Myocyte (in vitro differentiated cells): ENCODE measurements around the gene FBXL14. TPM values are rescaled to one million over a fixed set of nuclear protein-coding genes. Genes with fewer than 3 reads are reported as not detected.

Source experiments
- DNase-seq: peaks from one replicate; pipeline ENCODE4 v3.0.0-alpha.2; 2012; ENCODE audit warnings: low read depth
- polyA plus RNA-seq: library from polyadenylated mRNA; unstranded; fragments of >200 nt; gene quantifications from one replicate; pipeline ENCODE4 v1.2.1, GENCODE V29; 2012; ENCODE audit warnings: missing spikeins
- total RNA-seq: library from RNA; depleted of rRNA; stranded (reverse); fragments of >200 nt; gene quantifications from 2 replicates; pipeline ENCODE4 v1.2.3, GENCODE V29; 2014

FBXL14 gene
- total RNA-seq = 8.1 and 11.0 TPM in 2 replicates
- polyA plus RNA-seq = 9.1 TPM

- peak; percentile 92 for DNase-seq
Observed at GRCh38 chr12:1594261-1595025, at the start of gene FBXL14. Gene FBXL14 (minus strand): TSS chr12:1594581. CDS start chr12:1594066, 515 bp downstream.

DNA sequence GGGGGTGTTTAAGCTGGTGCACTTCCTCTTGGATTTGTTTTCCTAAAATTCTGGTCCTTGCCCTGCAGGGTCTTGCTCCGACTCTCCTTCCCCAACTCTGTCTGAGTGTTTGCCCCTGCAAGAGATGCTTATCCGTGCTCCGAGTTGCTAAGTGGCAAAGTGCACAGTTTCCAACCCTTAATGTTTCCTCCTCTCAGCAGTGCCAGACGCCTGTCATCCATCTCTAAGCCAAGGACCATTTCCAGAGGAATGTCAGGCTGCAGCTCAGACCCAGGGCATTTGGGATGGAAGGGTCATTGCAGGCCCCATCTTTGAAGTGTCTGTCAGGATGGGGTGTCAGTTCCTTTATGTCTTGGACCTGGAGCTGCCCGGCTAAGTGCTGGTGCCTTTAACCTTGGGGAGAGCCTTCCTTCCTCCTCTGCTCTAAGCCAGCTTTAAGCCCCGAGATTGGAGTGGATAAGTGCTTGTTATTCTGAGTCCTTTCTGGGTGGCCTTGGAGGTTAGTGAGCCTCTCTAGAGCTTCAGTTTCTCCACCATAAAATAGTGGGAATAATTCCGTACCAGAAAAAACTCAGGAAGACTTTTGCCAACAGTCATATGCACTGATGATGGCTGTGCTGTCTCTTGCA is 49.6 kb upstream of the FBXL14 start:
- DNase-seq = no peak

DNA sequence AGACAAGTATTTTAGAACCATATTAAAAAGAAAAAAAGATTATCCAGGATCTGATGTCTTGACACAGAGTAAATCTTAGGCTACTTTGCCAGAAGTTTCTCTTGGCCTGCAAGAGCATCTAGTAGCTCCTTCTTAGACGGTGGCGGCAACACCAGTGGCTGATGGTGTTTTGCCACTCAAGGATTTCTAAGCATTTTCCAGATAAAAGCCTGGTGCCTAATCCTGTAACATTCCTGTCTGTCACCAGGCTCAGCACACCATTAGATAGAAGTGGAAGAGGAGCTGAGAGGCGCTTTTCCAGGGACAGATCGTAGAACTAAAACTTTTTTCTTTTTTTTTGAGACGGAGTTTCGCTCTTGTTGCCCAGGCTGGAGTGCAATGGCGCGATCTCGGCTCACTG is 48.7 kb upstream of the FBXL14 start:
- no peak for DNase-seq

- DNase-seq = no peak
Observed at GRCh38 chr12:1642513-1642912, 48.1 kb upstream of the FBXL14 start.

DNA sequence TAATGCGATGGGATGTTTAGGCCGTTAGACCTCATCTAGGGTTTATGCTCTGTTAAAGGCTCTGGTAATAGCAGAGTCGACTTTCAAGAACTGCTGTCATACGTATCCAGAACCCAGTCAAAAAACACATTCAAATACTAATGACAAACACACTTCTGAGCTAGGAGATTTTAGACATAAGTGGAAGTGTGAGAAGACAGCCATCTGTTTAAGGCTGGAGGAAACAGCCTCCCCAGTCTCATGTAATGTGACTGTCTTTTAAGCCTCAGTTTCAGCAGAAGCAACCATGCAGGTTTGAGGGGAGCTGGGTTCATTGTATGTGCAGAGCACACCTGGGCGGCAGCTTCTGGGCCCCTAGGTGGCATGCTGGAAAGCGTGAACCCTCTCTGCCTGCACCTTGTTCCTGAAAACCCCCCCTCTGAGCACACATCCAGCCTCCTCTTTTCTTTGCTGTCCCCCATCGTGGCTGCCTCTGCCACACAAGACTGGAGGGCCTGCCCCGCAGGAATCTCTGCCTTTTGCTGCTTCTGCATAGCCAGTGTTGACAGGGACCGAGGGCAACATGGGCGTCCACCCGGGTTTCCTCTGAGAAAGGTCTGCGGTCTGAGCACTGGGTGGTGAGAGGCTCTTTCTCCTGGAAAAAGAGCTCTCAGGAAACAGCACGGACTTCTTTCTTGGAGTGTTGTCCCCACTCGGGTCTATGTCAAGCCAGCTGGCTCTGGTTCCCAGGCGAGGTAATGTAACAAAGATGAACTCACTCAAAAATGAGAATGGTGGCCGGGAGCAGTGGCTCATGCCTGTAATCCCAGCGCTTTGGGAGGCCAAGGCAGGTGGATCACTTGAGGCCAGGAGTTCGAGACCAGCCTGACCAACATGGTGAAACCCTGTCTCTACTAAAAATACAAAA is 46.2 kb upstream of the FBXL14 start:
- no peak for DNase-seq

DNA sequence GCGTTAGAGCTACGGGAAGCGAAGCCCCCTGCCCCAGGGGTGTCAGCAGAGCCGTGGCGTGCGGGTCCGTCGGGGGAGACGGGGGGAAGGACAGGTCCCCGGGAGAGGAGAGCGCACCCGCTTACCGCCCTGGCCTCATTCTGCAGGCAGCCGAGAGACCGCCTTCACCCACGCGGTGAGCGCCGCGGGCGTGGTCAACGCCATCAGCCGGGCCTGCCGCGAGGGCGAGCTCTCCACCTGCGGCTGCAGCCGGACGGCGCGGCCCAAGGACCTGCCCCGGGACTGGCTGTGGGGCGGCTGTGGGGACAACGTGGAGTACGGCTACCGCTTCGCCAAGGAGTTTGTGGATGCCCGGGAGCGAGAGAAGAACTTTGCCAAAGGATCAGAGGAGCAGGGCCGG is 45.2 kb upstream of the FBXL14 start:
- no peak for DNase-seq

DNA sequence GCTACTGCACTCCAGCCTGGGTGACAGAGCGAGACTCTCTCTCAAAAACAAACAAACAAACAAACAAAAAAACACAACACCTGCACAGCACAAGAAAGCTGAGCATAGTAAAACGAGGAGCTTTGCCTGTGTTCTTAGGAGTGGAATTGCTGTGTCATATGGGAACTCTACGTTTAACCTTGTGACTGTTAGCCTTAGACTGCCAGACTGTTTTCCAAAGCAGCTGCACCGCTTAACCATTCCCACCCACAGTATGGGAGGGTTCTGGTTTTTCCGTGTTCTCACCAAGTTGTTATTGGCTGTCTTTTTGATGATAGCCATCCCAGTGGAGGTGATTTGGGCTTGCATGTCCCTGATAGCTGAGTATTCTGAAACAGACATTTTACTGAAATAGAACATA is 43.8 kb upstream of the FBXL14 start:
- no peak for DNase-seq

DNA sequence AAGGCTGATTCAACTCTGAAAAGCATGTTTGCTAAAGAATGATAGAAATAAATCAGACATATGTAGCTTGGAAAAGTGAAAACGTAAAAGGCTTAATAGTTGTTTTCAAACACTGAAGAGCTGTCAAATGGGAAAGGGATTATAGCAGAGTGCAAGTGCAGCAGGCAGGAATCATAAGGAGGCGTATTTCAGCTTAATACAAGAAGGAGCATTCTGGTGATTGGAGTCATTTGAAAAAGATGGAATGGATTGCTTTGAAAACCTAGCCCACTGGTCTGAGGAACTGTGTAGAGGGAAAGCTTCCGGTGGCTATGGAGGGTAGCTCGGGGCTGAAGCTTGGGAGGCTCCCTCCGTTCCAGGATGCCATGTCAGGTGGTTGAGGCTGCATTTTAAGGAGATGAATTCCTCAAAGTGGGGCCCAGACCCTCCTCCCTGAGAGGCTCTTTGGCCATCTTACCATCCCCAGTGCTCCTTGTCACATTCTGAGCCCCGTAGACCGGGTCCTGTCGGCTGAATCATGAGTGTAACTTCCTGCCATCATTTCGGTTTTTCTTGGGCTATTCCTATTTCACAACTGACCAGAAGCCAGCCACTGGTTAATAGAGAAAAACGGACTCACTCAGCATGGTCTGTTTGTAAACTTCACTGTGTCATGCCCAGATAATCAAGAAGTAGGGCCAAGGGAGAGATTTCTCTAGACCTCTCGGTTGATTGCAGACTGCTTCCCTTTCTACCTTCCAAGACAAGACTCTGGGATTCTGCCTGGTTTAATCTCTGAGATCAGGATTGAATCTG is 41.1 kb upstream of the FBXL14 start:
- no peak for DNase-seq

GRCh38 chr12:1634590-1635191 is 40.3 kb upstream of the FBXL14 start:
- DNase-seq = peak; percentile 78

- no peak for DNase-seq
Observed at GRCh38 chr12:1634149-1634548, 39.8 kb upstream of the FBXL14 start.

DNA sequence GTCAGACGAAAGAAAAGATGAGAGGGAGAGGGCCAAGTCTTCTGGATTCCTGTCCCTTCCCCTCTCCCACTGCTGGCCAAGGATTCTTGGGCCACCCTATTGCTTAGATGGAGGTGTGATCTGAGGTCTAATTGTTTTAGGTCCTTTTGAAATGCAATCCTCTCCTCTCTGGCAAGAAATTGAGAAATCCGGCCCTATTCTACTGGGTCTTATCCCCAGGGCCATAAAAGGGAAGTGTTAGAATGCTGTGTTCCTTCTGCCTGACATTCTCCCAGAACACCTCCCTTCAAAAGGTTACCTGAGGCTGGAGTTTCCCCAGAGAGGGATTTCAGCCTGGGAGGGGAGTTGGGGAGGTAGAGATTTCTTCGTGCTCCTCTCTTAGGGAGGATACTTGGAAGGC is 39.1 kb upstream of the FBXL14 start:
- DNase-seq = no peak

DNA sequence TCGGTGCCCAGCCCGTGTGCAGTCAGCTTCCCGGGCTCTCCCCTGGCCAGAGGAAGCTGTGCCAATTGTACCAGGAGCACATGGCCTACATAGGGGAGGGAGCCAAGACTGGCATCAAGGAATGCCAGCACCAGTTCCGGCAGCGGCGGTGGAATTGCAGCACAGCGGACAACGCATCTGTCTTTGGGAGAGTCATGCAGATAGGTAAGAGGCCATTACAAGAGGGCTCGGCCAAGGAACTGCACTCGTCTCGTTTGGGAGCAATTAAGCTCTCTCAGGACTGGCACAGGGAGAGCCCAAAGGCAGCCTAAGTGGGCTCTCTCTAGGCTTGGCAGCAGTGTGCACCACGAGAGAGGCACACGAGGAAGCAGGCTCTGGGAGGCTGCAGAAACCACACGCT is 38.3 kb upstream of the FBXL14 start:
- no peak for DNase-seq

- DNase-seq = peak; percentile 51
Observed at GRCh38 chr12:1630827-1631591, 36.6 kb upstream of the FBXL14 start.

GRCh38 chr12:1630133-1630826 is 35.9 kb upstream of the FBXL14 start:
- peak; percentile 73 for DNase-seq

DNA sequence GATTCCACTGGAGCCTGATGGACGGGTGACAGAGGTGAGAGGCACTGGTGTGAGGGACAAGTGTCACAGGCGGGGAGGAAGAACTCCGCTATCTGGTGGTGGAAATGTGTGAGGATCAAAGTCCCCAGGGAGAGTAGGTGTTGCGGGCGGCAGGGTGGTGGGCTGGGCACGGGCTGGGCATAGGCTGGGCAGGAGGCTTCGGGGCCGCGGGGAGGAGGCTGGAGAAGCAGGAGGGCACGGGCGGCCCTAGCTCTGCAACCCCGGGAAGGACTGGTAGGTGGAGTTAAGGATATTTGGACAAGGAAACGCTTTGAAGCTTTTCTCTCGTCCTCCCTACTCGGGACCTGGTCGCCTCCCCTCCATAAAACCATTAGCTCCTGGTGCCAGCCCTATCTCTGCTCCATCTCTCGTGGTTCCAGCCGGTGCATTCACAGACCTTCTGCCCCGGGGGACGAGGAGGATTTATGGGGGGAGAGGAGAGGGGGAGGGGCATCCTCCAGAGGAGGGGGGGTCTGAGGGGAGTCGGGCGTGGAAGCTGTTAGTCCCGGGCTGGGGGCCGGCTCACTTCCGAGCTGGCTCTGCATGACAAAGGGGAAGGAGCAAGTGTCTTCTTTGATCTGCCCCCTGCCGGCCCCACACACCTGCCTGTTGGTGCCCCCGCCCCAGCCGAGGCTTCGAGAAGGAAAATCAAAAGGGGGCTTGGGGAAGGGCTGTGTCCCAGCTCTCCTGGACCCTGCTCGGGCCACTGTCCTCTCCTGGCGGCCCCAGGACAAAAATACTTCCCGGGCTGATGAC is 35.2 kb upstream of the FBXL14 start:
- no peak for DNase-seq

GRCh38 chr12:1628666-1629337 is 34.4 kb upstream of the FBXL14 start, which contains the start of gene WNT5B:
Gene WNT5B (plus strand): TSS chr12:1629231. CDS start chr12:1631355, 2,124 bp downstream.
- DNase-seq = no peak

DNA sequence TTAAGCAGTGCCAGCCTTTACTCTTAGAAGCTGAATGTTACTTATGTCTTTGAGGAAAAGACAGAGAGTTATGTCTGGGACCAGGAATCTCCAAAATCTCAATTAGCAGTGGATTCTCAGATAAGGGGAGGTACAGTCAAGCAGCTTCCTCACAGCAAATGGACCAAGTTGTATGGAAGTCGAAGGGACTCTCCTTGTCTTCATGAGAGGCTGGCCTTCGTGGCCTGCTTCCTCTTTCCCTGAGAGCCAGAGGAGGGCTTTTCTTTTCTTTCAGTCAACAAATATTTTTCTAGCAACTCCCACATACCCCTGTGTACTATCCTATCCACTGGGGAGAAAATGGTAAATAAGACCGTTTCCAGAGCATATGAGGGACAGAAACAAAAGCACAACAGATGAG is 28.0 kb upstream of the FBXL14 start:
- no peak for DNase-seq

DNA sequence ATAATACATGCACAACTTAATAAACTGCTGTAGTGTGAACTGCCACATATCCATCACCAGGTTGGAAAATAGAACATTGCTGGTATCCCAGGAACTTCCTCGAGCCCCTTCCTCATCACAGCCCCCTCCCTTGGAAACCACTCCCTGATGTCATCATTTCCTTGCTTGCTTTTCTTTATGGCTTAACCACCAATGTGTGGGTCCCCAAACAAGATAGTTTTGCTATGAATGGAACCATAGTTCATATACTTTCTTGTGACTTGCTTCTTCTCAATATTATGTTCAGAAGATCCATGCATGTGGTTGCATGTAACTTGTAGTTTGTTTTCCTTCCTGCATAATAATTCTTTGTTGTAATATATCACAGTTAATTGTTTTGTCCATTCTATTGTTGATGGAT is 25.7 kb upstream of the FBXL14 start:
- no peak for DNase-seq
